Activated CD8-positive, alpha-beta memory T cell treated with anti-CD3 and anti-CD28 coated beads, Interleukin-2, amount 50 U/mL, for 1 hour (primary cell): ENCODE results near the gene EID2B.

ENCODE experiments used
- DNase-seq: peaks from one replicate; pipeline ENCODE4 v3.0.0-alpha.2; 2020; ENCODE audit errors: extremely low read depth

EID2B gene

GRCh38 chr19:39531834-39532232, 819 bp downstream of the EID2B start:
- DNase-seq: no peak

GRCh38 chr19:39525205-39525604, 7.4 kb downstream of the EID2B start:
- no peak for DNase-seq

GRCh38 chr19:39524495-39524894, 8.2 kb downstream of the EID2B start:
- DNase-seq: no peak

GRCh38 chr19:39520541-39521484, 11.8 kb downstream of the EID2B start:
- DNase-seq: no peak

GRCh38 chr19:39518975-39519374, 13.7 kb downstream of the EID2B start:
- DNase-seq: no peak

GRCh38 chr19:39518458-39518857, 14.2 kb downstream of the EID2B start:
- DNase-seq: no peak

GRCh38 chr19:39517432-39517831, 15.2 kb downstream of the EID2B start:
- DNase-seq: no peak

- no peak for DNase-seq
These were observed 16.4 kb downstream of the EID2B start for GRCh38 chr19:39516270-39516669.

GRCh38 chr19:39515551-39516191, 17.0 kb downstream of the EID2B start:
- no peak for DNase-seq

GRCh38 chr19:39514840-39515550, 17.7 kb downstream of the EID2B start, which contains the start of gene SELENOV:
Gene SELENOV (plus strand): TSS chr19:39515139. CDS start chr19:39515213, 74 bp downstream.
- no peak for DNase-seq

GRCh38 chr19:39512988-39513387, 19.7 kb downstream of the EID2B start:
- no peak for DNase-seq

GRCh38 chr19:39509233-39509632, 23.4 kb downstream of the EID2B start:
- no peak for DNase-seq

- no peak for DNase-seq
These were observed 24.0 kb downstream of the EID2B start for GRCh38 chr19:39508629-39509028.

- DNase-seq: no peak
These were observed 24.8 kb downstream of the EID2B start for GRCh38 chr19:39507715-39508364.

GRCh38 chr19:39506944-39507714, 25.5 kb downstream of the EID2B start:
- no peak for DNase-seq

- no peak for DNase-seq
These were observed 26.1 kb downstream of the EID2B start for GRCh38 chr19:39506598-39506943.

- DNase-seq: peak; percentile 13
These were observed 29.8 kb downstream of the EID2B start for GRCh38 chr19:39502640-39503417.

- DNase-seq: no peak
These were observed 31.3 kb downstream of the EID2B start for GRCh38 chr19:39501340-39501739.

GRCh38 chr19:39500543-39500942, 32.1 kb downstream of the EID2B start:
- DNase-seq: no peak

- DNase-seq: no peak
These were observed 32.7 kb downstream of the EID2B start for GRCh38 chr19:39499932-39500331.
